ENCODE measurements around the gene ADGB. TPM values are rescaled to one million over a fixed set of nuclear protein-coding genes. Genes with fewer than 3 reads are reported as not detected.

Gene ADGB
- polyA plus RNA-seq, 2 of the 4 experiments (the other 2 are of a cell fraction), result not detected

DNA sequence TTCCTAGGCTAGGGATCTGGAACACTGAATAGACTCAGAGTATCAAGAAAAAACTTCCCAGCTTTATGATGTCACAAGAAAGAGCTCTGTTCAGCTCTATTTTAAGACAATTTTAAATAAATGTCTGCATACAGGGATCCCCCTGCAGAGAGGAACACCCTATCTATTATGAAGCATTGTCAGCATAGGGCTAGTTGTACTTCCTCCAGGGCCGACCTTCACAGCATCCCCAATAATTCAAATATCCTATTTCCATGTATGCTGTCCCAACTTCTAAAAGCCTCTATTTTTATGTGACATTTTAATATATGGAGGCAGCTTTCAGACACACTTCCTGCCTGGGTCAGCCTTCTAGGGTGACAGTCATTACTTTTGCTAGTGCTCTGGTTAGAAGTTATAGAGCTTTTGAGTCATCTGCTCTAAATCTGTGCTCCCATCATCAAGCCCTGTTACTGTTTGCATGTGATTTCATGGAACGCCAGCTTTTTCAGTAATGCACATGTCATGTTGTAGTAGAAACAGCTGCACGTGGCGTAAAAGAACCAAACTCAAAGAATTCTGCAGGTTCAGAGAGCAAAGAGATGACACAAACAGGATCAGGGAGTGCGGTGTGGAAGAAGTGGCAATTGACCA is 189.2 kb downstream of the ADGB start:
- FAIRE-seq (no peak), ATAC-seq (no peak), DNase-seq (ENCODE audit: low read depth in 1 of 2, low spot score in 1 of 2) (no peak)
- H3K27ac ChIP-seq, result no peak overlapping the region
- H3K4me1 ChIP-seq, result no peaks in the 10 kb centered on the region
- POLR2A ChIA-PET, result no interaction called here
- 37% methylated on average over 5 of the region's 5 CpGs for WGBS (ENCODE audit: missing lambda C conversion rate)
- no peak overlapping the region for H3K4me3 ChIP-seq
- TF ChIP-seq, protein P1, sequence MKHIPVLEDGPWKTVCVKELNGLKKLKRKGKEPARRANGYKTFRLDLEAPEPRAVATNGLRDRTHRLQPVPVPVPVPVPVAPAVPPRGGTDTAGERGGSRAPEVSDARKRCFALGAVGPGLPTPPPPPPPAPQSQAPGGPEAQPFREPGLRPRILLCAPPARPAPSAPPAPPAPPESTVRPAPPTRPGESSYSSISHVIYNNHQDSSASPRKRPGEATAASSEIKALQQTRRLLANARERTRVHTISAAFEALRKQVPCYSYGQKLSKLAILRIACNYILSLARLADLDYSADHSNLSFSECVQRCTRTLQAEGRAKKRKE (CRISPR knock-in tag; IDR thresholded peaks at IDR 0.05; ENCODE audit: low read depth), result no peak
- no peak for TF ChIP-seq JUN (IDR thresholded peaks at IDR 0.05)
- no peak for TF ChIP-seq JUNB (IDR thresholded peaks at IDR 0.05)
- no peak for TF ChIP-seq ZNF302 (CRISPR knock-in tag; IDR thresholded peaks at IDR 0.05)
- TF ChIP-seq ZFP36 (IDR thresholded peaks at IDR 0.05; ENCODE audit: borderline replicate concordance, partially characterized antibody), result no peak
- TF ChIP-seq HDAC2 (IDR thresholded peaks at IDR 0.05), result no peak
- TF ChIP-seq ZSCAN20 (CRISPR knock-in tag; IDR thresholded peaks at IDR 0.05), result no peak
- TF ChIP-seq RNF2 (IDR thresholded peaks at IDR 0.05; ENCODE audit: borderline replicate concordance, low read depth), result no peak
- no peak for TF ChIP-seq HOXA7 (CRISPR knock-in tag; IDR thresholded peaks at IDR 0.05)
- no peak for TF ChIP-seq POLR2A (IDR thresholded peaks at IDR 0.05; ENCODE audit: low read length)
- TF ChIP-seq, protein P2, sequence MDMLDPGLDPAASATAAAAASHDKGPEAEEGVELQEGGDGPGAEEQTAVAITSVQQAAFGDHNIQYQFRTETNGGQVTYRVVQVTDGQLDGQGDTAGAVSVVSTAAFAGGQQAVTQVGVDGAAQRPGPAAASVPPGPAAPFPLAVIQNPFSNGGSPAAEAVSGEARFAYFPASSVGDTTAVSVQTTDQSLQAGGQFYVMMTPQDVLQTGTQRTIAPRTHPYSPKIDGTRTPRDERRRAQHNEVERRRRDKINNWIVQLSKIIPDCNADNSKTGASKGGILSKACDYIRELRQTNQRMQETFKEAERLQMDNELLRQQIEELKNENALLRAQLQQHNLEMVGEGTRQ (IDR thresholded peaks at IDR 0.05), result no peak
- no peak for TF ChIP-seq EHMT2 (IDR thresholded peaks at IDR 0.05; ENCODE audit: low read depth)
- TF ChIP-seq HEYL (CRISPR knock-in tag; IDR thresholded peaks at IDR 0.05), result no peak
- TF ChIP-seq CEBPB (IDR thresholded peaks at IDR 0.05), result no peak
- no peak for TF ChIP-seq KDM5A (IDR thresholded peaks at IDR 0.05)
- TF ChIP-seq KDM1A (IDR thresholded peaks at IDR 0.05; ENCODE audit: low read depth), result no peak
- no peak for TF ChIP-seq POLR2AphosphoS2 (conservative IDR thresholded peaks at IDR 0.05; ENCODE audit: low read length)
- H3K4me2 ChIP-seq, result no peak overlapping the region
- CTCF ChIA-PET, result no interaction called here
- no peaks in the 10 kb centered on the region for H3K9me3 ChIP-seq

DNA sequence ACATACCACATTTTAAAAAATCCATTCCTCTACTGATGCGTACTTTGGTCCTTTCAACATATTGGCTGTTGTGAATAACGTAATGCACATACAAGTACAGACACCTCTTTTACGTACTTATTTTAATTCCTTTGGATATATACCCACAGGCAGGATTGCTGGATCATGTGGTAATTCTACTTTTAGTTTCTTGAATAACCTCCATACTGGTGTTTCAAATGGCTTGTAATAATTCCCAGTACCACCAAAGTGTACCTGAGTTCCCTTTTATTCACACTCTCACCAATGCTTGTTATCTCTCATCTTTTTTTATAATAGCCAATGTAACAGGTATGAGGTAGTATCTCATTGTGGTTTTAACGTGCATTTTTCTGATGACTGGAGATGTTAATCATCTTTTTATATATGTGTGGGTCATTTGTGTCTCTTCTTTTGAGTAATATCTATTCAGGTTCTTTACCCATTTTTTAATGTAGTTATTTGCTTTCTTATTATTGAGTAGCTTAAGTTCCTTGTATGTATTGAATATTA is 191.9 kb downstream of the ADGB start:
- Histone ChIP-seq H3K4me1 (no peaks in the 10 kb centered on the region), H3K9me3 (no peaks in the 10 kb centered on the region), H3K4me3 (no peak overlapping the region), H3K27ac (no peak overlapping the region), H3K4me2 (no peak overlapping the region)
- TF ChIP-seq, protein P2 (IDR thresholded peaks at IDR 0.05), result no peak
- TF ChIP-seq GATA3 (IDR thresholded peaks at IDR 0.05; ENCODE audit: borderline replicate concordance) (no peak), POLR2AphosphoS2 (conservative IDR thresholded peaks at IDR 0.05; ENCODE audit: low read length) (no peak), FOSB (CRISPR knock-in tag; IDR thresholded peaks at IDR 0.05) (no peak), BHLHE40 (IDR thresholded peaks at IDR 0.05; ENCODE audit: low read depth, low read length) (no peak), EP300 (IDR thresholded peaks at IDR 0.05) (no peak)
- TF ChIP-seq, protein P3, sequence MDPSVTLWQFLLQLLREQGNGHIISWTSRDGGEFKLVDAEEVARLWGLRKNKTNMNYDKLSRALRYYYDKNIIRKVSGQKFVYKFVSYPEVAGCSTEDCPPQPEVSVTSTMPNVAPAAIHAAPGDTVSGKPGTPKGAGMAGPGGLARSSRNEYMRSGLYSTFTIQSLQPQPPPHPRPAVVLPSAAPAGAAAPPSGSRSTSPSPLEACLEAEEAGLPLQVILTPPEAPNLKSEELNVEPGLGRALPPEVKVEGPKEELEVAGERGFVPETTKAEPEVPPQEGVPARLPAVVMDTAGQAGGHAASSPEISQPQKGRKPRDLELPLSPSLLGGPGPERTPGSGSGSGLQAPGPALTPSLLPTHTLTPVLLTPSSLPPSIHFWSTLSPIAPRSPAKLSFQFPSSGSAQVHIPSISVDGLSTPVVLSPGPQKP (IDR thresholded peaks at IDR 0.05; ENCODE audit: low read depth, low read length), result no peak
- TF ChIP-seq, protein P4, sequence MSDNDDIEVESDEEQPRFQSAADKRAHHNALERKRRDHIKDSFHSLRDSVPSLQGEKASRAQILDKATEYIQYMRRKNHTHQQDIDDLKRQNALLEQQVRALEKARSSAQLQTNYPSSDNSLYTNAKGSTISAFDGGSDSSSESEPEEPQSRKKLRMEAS (IDR thresholded peaks at IDR 0.05), result no peak
- TF ChIP-seq, protein P1 (CRISPR knock-in tag; IDR thresholded peaks at IDR 0.05; ENCODE audit: low read depth), result no peak
- ChIA-PET POLR2A (no interaction called here), CTCF (interaction anchor here (1.5 kb wide), 1 partner anchor 749 kb away, joined by 3 read pairs; no protein-coding TSS in a partner anchor)
- ATAC-seq, result no peak
- FAIRE-seq, result no peak
- no peak for DNase-seq (ENCODE audit: low read depth in 1 of 2, low spot score in 1 of 2)
- 39% methylated on average over 4 of the region's 4 CpGs for WGBS (ENCODE audit: missing lambda C conversion rate)

All from A549 (cell line).